ENCODE results near the gene CLPSL1.

- TF ChIP-seq CTCF (IDR thresholded peaks at IDR 0.05) (no peak), POLR2A (IDR thresholded peaks at IDR 0.05) (no peak)
These were observed 21.4 kb upstream of the CLPSL1 start for GRCh38 chr6:35759426-35759825.
